GM19193 (cell line): ENCODE results near the gene PKM.

Source experiments
- POLR2A ChIP-seq: IDR thresholded peaks from 4 replicates; pipeline ENCODE4 v1.6.1; 2011; ENCODE audit not compliant: insufficient read depth, insufficient read length; ENCODE audit errors: extremely low read depth

The PKM gene

GRCh38 chr15:72237029-72237852, 6.3 kb upstream of the PKM start:
- peak; percentile 29 for TF ChIP-seq POLR2A

GRCh38 chr15:72236381-72237003, 5.5 kb upstream of the PKM start:
- no peak for TF ChIP-seq POLR2A

- TF ChIP-seq POLR2A: no peak
These were observed 4.3 kb upstream of the PKM start for GRCh38 chr15:72235298-72235697.

DNA sequence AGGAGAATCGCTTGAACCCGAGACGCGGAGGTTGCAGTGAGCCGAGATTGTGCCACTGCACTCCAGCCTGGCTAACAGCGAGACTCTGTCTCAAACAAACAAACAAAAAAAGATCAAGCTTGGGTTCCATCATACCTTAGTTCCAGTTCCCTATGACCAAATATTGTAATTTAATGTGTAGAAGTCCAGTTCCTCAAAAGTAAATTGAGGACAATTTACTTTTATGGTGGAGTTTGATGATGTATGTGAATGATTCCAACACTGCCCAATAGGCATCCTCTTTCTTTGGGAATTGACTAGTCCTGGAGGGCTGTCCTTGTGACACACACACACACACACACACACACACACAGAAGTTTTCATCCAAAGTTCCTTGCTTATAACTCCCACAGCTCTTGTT, 2.8 kb upstream of the PKM start:
- no peak for TF ChIP-seq POLR2A

- no peak for TF ChIP-seq POLR2A
These were observed 966 bp upstream of the PKM start for GRCh38 chr15:72231833-72232478.

DNA sequence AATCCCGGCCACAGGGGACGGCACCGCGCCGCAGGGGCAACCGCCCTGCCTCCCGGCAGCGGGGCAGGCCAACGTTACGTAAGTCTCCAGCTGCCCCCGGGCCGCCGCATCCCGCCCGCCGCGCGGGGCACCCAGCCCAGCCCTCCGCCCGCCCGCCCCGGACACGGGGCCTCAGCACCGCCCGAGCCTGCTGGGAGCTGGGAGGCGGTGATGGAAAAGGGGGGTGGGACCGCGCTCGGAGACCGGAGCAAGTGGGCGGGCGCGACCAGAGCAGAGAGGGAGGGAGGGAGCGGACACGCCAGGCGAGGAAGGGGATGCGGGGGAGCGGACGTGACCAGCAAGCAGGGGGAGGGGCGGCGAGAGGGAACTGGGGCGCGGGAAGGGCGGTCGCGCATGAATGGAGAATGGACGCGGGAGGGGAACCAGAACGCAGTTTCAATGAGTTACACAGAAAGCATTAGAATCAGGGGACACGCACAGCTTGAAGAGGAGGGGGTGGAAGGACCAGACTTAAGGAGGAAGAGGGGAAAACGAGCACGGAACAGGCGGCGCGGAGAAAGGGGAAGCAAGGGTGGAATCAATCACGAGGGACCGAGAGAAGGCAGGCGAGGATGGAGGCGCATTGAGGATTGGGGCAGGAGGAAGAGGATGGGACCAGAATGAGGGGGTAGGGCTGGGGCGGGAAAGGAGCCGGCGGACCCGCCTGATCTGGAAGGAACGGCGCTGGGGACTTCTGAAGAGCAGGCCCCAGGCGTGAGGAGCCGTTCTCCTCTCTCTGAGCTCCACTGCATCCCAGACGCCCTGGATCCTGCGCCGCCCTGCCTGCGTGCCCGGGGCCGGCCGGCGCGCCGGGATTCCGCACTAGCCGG, 559 bp downstream of the PKM start:
- TF ChIP-seq POLR2A: no peak

DNA sequence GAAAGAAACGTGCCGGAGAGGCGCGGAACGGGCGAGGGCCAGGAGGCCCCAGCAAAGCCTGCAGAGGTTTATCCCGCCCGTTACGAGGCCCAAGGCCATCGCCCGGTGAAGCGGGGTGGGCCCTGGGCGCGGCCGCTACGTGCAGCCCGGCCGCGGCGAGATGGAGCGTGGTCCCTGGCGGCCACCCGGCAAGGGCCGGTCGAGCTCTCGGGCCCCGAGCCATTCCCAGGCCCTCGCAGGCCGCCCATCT, 1.1 kb downstream of the PKM start:
- TF ChIP-seq POLR2A: no peak

GRCh38 chr15:72229076-72229946, 1.7 kb downstream of the PKM start:
- peak; percentile 32 for TF ChIP-seq POLR2A

GRCh38 chr15:72227720-72228119, 3.3 kb downstream of the PKM start:
- TF ChIP-seq POLR2A: no peak

DNA sequence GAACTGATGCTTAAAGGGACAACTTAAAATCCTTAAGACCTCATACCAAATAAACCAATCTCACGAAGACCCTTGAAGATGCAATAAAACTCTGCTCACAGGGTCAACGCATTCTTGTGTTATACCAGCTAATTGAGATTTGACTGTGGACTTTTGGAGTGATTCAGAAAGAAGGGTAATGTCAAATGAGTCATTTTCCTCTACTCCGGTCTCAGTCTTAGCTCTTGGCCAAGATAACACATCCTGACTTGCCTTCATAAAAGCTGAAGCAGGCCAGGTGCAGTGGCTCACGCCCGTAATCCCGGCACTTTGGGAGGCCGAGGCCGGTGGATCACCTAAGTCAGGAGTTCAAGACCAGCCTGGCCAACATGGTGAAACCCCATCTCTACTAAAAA, 3.8 kb downstream of the PKM start:
- TF ChIP-seq POLR2A: no peak

- no peak for TF ChIP-seq POLR2A
These were observed 7.7 kb downstream of the PKM start for GRCh38 chr15:72223278-72223677.

GRCh38 chr15:72222393-72222792, 8.6 kb downstream of the PKM start:
- peak; percentile 22 for TF ChIP-seq POLR2A

- TF ChIP-seq POLR2A: no peak
These were observed 10.3 kb downstream of the PKM start for GRCh38 chr15:72220687-72221086.

DNA sequence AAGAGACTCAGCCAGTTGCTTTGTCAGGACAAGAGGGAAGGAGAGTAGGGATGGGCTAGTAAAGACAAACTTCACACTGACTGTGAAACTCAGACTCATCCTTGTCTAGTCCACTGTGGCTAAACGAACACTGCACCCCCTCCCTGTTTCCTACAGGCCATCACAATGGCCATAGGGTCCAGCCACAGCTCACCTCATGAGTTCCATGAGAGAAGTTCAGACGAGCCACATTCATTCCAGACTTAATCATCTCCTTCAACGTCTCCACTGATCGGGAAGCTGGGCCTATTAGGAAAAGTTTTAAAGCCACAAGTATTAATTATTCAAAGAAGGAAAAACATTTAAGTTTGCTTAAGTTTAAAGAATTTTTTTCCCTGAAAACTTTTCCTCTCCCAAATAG, 13.8 kb downstream of the PKM start:
- no peak for TF ChIP-seq POLR2A
